ENCODE results near the gene MAPK8IP3. TPM values are rescaled to one million over a fixed set of nuclear protein-coding genes. Genes with fewer than 3 reads are reported as not detected.

The MAPK8IP3 gene
- total RNA-seq, 1 donor from 2014 or later: 84.5 TPM

DNA sequence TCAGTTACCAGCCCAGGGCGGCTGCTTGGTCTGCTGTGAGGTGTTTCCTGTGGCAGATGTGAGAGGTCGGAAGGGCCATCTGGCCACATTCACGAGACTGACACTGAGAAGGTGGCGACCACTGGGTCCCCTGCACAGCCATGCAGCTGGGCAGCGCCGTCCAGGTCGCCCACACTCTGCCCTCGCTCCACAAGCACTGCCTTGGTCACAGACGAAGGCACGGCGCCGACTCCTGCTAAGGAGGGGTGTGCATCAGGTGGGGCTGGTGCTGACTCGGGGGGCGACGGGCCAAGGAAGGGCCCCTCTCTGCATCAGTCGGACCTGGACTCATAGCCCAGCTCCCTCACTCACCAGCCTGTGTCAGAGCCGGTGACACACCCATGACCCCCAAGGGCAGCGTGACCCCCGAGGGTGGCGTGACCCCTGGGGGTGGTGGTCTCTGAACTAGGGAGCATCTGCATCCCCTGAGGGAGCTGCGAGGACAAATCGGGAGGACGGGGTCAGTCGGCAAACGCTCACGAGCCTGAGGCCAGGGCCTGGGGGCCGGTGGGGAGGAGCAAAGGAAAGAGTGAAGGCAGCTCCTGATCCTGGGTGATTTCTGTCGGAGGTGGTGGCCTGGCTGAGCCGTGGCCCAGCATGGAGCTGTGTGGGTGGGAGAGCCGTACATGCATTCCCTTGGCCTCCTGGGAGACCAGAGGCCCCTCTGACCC lies 34.9 kb downstream of the MAPK8IP3 start:
- no peak for DNase-seq

DNA sequence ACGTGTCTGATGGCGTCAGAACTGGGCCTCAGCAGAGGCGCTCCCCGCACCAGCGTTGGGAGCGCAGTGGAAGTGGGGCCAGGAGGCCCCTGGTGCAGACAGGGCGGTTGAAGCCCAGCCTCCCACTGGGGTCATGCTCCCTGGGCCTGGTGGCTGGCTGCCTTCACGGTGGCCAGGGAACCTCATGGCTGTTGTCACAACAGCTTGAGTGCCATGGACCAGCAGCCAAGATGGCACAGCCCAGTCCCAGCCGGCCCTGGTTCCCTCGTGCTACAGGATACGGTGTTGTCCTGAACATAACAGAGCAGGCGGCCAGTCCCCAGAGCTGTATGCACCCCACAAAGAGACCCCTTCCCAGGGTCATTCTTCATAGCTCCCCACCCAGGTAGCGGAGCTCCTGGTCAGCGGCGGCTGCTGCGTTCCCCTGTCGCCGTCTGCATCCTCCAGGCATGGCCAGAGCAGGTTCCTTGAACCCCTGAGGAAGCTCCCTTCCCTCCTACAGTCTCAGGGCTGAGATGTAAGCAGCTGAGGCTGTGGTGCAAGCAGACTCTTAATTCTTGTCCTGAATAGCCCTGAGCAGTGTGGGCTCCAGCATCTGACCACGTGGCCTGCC lies 35.7 kb downstream of the MAPK8IP3 start:
- no peak for DNase-seq

DNA sequence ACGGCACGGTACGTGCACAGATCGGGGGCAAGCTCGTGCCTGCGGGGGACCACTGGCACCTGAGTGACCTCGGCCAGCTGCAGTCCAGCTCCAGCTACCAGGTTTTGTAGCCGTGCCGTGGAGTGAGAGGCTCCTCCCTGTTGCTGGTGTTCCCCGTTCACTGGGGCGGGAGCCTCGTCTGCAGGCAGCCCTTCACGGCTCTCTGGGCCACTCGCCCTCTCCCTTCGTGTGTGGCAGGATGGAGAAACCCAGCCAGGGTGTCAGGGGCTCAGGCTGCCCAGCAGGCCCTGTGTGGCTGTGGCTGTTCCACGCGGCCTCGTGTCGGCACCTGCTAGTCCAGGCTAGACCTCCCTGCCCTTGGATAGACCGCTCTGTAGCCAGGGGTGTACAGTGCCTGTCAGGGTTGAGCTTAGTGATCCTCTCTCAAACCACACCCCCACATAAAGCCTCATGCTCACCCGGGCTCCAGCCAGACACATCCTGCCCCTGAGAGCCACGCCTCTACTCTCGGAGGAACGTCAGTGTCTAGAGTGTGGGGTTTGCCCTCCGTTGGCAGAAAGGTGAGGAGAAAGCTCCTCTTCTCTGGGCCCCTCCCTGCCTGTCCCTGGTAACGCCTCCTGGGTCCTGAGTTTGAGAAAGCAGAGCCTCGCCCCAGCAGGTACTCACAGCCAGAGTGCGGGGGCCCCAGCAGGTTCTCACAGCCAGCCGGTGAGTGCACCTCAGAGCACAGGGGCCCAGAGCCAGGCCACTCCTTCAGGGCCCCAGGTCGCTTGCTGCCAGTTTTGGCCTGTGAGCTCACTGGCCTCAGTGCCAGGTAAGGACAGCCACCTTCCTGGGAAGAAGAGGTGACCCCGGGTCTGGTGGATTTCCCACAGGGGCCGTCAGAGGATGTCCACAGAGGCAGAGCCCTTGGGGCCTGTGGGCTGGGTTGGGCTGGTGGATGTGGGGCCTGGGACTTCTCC lies 37.7 kb downstream of the MAPK8IP3 start:
- DNase-seq: no peak

DNA sequence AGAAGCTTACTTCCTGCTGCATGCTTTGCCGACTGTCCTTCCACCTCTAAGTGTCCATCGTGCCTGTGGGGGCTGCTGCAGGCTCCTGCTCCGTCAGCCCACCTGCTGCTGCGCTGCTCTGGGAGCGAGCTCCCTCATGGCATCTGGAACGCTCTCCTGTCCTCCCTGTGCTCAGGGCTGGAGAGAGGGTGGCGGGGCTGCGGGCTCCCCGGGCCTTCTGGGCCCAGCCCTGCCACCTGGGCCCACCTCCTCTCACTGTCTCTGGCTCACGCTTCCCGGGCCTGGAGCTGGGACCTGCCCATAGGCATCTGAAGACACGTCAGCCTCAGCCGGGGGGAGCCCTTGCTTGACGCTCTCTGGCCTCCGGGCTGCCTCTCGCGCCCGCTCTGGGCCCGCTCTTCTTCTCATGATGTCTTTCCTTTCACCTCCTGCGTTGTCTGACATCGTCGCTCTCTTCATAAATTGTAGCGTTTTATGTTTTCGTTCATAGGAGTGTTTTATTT lies 38.4 kb downstream of the MAPK8IP3 start:
- DNase-seq: no peak

DNA sequence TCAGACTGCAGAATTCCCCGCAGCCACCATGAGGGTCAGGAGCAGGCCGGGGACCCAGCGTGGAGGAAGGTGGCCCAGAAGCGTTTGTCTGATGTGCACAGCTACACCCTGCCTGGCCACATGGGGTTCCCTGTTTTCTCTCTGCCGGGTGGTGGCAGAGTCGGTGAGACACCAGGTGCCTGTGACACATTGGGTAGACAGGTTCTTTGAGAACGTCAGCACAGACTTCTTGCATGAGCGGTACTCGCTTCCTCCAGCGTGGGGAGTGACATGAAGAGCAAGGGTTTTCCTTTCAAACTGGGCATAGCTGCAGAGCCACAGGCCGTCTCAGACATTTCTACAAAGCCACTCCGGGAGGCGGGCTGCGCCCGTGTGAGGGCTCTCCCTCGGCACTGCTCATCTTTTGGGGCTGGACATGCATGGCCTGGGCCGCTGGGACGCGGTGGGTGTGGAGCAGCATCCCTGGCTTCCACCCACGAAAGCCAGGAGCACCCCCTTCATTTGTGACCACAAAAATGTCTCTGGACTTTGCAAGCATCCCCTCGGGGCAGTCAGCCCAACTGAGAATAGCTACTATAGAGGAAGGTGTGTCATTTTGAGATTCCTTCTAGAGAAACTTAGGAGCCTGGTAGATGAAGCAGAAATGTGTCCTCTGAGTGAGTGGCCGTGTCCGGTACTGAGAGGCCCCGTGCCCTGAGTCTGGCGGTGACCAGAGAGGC lies 39.3 kb downstream of the MAPK8IP3 start:
- DNase-seq: no peak

DNA sequence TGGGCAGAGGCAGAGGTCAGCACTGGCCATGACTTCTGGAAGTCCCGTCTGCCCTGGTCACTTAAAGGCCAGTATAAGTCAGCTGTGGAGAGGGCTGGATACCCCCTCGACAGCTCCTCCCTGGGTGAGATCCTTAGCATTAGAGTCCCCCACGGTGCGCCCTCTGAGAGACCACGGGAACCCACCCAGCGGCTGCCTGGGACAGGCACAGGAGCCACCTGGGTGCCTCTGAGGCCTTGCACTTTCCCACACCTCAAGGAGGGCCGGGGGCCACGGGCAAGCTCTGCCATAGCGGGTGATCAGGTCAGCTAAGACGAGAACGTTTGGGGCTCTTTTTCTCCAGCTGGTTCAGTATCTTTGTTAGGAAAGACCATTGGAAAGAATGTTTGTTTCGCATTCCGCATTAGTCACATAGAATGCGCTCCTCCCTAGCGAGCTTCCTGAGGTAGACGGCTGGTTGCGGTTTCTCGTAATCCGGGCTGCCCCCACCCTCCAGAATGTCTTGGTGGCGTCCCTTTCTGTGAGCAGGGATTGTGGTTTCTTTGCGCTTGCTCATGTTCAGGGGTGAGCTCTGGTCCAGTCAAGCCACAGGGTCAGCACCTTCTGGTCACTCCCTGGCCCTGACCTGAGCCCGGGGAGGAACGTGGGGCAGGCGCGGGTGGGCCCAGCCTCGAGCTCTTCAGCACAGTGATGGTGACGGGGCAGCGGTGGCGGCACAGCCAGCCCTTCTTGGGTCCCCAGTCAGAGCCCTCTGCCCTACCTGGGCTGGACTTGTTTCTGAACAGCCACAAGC lies 40.1 kb downstream of the MAPK8IP3 start:
- no peak for DNase-seq

DNA sequence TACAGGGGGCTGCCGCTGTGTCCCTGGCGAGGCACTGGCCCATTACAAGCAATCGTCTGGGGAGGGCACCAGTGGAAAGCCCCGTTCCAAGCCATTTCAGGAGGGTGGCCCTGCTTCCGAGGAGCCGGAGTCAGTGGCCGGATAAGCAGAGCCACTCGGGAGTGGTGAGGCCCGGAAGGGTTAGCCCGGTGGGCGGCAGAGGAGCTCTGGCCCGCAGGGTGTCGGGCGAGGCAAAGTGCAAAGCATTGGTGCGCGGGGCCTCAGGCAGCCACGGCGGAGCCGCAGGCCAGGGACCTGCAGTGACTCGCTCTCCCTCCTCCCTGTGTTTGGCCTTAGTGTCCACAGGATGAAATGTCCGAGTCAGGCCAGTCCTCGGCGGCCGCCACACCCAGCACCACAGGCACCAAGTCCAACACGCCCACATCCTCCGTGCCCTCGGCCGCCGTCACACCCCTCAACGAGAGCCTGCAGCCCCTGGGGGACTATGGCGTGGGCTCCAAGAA lies 40.7 kb downstream of the MAPK8IP3 start:
- DNase-seq: no peak

DNA sequence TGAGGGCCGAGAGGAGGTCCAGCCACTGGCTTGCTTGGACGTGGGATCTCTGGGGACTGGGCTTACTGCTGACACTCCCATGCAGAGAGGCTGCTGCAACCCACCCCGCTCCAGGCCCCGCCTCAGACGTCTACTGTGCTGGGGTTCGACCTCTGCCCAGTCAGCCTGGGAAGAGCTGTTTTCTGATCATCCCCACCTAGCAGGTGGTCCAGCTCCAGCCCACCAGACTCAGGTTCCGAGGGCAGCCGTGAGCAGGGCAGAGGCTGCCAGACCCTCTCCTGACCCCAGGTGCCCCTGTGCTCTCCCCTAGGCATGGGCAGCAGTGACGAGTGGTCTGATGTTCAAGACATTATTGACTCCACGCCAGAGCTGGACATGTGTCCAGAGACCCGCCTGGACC lies 41.9 kb downstream of the MAPK8IP3 start:
- no peak for DNase-seq

DNA sequence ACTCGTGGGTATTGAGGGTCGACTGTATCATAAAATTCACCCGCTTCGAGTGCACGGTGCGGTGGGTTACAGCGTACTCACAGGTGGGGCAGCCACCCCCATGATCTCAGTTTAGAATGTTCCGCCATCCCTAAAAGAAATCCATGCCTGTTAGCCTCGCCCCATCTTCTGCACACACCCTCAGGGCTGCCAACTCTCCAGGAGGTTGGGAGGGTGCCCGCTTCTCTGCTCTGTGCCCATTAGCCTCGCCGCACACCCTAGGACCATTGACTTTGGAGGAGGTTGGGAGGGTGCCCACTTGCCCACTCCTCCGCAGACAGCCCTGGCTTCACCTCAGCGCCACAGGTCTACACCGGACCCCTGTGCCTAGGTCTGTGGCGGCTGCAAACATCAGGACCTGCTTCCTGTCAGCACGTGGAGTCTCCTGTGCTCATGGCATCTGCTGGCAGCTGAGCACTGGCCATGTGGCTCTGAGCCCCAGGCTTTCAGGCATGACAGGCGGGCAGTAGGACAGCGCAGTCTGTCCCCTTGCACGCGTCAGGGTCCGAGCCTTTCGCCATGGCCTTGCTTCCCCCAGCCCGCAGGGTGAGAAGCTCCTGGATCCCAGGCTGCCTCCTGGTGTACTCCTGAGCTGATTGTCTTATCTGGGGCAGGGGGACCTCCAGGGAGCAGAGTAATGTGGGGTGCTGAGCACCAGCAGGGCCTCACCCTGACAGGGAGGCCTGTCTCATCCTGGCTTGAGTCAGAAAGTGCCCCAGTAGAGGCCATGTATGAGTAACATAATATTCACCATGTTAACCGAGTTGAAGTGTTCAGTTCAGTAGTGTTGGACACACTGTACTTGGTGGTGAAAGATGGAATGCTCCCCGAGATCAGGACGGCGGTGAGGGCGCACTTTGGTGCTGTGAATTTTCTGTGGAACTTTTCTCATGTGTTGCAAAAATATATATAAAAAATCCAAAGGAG lies 43.4 kb downstream of the MAPK8IP3 start:
- no peak for DNase-seq

DNA sequence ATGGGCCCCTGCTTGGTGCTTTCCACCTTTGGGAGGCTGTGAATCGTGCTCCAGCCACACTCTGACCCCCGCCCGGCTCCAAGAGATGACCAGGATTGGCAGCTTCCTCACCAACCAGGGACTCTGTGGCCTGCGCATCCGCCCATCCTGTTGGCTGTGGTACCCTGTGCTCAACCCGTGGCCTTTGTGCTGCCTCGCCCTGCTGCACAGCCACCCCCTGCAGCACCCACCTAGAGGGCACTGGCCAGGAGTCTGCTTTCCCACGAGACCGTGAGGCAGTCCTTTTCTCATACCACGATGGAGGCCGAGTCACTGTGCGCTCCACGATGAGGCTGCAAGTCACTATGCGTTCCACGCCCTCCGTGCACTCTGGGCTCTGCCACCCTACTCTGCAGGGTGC lies 46.0 kb downstream of the MAPK8IP3 start:
- no peak for DNase-seq

DNA sequence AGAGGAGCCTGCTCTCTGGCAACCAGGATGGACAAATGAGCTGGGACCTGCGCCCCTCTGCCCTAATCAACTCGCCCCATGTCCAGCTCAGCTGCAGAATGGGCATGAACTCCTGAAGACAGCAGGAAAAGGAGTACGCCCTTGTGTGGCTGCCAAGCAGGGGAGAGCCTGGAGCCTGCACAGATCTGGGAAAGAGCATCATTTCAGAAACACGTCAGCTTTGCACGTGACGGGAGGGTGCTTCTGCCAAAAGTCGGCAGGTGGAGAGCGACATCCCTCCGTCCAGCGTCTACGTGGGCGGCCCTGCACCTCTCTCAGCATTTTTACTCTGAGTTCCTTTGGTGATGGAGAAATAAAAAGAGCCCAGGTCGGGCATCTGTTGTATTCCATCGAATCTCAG lies 46.9 kb downstream of the MAPK8IP3 start:
- DNase-seq: no peak

DNA sequence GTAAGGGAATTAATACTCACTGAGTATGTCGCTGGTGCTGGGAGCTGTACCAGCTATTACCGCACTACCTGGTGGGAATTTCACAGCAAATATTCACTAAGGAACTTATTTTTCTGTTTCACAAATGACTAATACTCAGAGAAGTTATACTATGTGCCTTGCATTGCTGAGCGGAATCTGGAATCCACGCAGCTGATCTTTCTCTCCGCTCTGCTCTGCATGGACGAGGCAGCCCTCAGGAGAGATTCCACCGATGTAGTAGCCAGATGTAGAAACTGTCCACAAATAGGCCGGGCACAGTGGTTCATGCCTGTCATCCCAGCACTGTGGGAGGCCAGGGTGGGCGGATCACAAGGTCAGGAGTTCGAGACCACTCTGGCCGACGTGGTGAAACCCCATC lies 48.2 kb downstream of the MAPK8IP3 start:
- no peak for DNase-seq

DNA sequence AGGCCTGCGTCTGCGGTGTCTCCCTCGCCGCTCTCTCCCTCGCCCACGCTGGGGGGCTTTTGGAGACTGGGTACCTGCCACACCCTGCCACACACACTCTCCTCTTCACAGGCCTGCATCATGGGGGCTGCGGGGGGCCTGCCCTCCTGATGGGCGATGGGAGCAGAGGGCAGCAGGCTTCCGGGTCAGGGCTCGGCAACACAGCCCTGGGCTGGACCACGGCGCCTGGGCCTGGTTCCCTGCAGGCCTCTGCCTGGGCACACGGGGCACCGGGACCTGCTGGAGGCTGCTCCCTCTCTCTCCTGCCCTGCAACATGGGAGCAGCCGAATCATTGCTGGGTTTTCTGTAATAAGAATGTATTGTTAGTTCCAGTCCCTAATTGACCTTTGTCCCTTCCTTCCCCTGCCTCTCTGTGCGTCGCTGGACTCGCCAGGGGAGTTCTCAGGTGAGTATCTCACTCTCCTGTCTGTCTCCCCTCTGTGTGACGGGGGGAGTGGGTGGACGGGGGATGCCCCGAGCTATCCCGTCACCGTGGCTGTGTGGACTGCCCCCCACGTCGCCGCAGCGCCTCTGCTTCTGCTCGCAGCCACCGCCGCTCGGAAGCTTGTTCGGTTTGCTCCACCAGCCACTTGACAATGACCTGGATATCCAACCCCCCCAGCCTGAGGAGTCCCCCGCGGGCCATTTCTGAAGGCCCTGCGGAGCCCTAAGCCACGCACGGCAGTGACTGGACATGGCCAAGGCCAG lies 51.9 kb downstream of the MAPK8IP3 start:
- DNase-seq: no peak

DNA sequence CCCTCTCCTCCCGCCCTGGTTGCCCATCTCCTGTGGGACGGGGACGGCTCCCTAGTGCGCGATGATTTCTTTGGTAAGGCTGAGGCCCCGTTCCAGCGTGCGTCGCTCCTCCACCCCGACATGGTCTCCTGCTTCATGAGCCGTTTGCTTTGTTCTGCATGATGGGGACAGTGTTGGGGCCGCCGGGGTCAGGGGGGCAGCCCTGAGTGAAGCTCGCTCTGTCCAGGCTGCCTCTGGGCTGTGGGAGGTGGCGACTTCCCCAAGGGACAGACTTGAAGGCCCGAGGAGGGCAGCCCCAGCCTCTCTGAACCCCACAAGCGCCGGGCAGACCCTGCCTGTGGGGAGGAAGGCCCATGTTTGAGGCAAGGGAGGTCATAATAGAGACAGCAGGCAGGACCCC lies 52.9 kb downstream of the MAPK8IP3 start:
- no peak for DNase-seq

DNA sequence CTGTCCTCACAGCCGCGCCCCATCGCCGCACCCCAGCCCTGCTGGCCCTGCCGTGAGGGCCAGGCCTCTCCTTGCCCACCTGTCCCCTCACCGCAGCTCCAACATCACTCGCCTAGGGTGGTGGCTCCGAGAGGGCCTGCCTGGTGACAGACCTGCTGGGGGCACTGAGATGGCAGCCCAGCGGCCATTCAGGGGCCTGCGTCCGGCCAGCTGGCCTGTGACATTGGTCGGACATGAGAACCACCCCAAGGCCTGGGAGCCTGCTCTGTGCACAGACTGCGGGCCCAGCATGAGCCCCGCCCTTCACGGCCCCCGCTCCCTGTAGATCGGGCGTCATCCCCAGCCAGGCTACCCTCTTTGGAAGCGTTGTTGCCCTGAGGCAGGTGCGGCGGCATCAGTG lies 53.5 kb downstream of the MAPK8IP3 start:
- DNase-seq: no peak

DNA sequence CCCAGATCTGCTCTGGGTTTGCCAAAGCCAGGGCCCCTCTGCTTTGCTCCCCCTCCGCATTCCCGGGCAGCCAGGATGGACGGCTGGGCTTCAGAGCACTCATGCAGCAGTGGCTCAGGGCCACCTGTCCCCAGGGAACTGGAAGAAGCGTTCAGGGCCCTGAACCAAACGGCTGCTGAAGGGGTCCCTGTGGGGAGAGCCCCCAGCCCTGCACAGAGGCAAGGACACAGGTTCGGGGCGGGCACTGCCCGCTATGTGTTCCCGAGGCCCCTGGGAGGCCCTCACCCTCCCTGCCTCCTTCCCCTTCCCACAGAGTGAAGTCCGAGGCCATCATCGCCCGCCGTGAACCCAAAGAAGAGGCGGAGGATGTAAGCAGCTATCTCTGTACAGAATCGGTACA lies 54.9 kb downstream of the MAPK8IP3 start:
- DNase-seq: no peak

DNA sequence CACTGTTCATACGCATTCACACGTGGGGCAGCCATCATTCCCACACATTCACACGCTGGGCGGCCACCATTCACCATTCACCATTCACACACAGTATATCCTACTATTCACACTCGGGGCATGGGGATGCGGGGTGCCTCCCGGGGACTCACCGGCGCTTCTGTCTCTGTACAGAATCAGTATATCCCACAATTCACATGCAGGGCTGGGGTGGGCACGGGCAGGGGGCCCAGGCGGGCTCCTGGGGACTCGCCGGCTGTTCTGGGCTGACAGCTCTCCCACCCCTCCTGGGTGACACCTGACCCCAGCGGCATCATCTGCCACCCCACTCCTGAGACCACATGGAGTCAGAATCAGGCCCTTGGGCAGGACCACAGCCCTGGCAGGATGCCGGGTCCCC lies 55.8 kb downstream of the MAPK8IP3 start:
- no peak for DNase-seq

DNA sequence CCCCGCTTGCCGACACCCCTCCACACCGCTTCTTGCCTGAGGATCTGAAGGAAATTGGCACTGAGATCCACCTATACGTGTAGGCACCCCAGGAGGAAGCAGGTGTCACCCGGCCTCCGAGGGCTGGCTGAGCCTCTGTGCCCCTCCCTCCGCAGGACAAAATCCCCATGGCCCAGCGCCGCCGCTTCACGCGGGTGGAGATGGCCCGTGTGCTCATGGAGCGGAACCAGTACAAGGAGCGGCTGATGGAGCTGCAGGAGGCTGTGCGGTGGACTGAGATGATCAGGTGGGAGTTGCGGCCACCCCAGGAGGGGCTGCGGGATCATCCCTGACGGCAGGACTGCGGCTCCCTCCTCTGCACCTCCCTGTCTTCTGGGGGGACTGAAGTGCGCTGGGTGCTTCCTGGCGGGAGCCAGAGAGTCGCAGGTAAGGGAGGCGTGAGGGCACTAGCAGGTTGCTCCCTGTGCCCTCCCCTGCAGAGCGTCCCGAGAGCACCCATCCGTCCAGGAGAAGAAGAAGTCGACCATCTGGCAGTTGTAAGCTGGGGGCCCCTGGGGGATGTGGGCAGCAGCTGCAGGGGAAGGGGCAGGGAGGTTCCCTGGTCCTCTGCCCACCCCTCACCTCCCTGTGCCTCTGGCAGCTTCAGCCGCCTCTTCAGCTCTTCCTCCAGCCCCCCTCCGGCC lies 56.3 kb downstream of the MAPK8IP3 start:
- no peak for DNase-seq
